Heart right ventricle (tissue), 16 donors: ENCODE data around the gene CCDC9B. TPM values are rescaled to one million over a fixed set of nuclear protein-coding genes. Genes with fewer than 3 reads are reported as not detected.

Source experiments
- ATAC-seq, 8 donors: fragments of 200-7000 bp; cut with Tn5 transposase; one replicate each; pipeline ENCODE4 v1.9.1; 2020; ENCODE audit warnings: mild to moderate bottlenecking in 8 of 8, moderate library complexity in 8 of 8, moderate number of reproducible peaks in 1 of 8
- DNase-seq, 2 donors: peaks; one replicate each; pipeline ENCODE4 v3.0.0-alpha.2; 2020
- H3K27ac ChIP-seq, 10 donors: fragments of 200-600 bp; sonication (generic) in 2 of 10; one replicate each; pipeline versions ENCODE4 v1.5.0 to v1.8.0; 2020 to 2022; ENCODE audit warnings: mild to moderate bottlenecking in 3 of 10
- H3K27me3 ChIP-seq, 7 donors: fragments of 200-600 bp; one replicate each; pipeline ENCODE4 v1.8.0; 2021 to 2022; ENCODE audit warnings: mild to moderate bottlenecking in 2 of 7
- H3K36me3 ChIP-seq, 9 donors: fragments of 200-600 bp; sonication (generic) in 1 of 9; one replicate each; pipeline versions ENCODE4 v1.5.0 to v1.8.0; 2020 to 2022; ENCODE audit warnings: mild to moderate bottlenecking in 2 of 9
- H3K4me1 ChIP-seq, 9 donors: fragments of 200-600 bp; sonication (generic) in 1 of 9; one replicate each; pipeline versions ENCODE4 v1.5.0 to v1.8.0; 2020 to 2022; ENCODE audit warnings: mild to moderate bottlenecking in 4 of 9
- H3K4me3 ChIP-seq, 10 donors: fragments of 200-600 bp; sonication (generic) in 2 of 10; one replicate each; pipeline versions ENCODE4 v1.5.0 to v1.8.0; 2020 to 2022; ENCODE audit warnings: mild to moderate bottlenecking in 7 of 10, moderate library complexity in 2 of 10
- H3K9me3 ChIP-seq, 11 donors: fragments of 200-600 bp in 10 of 11; sonication (generic) in 2 of 11; one replicate each; pipeline versions ENCODE4 v1.5.0 to v1.8.0; 2013 to 2022; ENCODE audit warnings: mild to moderate bottlenecking in 2 of 11, control low read depth in 1 of 11, moderate library complexity in 1 of 11
- WGBS, 2 donors: extraction: QIAGEN DNeasy Blood & Tissue Kit; methylation state at CpG; one replicate each; pipeline ENCODE4 v1.1.7; 2013; ENCODE audit warnings: inconsistent platforms in 1 of 2; 5-methylcytosine and 5-hydroxymethylcytosine counted together
- intact Hi-C, 10 donors: fragments of 100-400 bp; cut with DNase I; formaldehyde crosslinking; loops; one replicate each; pipeline versions ENCODE4 v1.11.1 to v1.14.2; 2022
- polyA plus RNA-seq, 2 donors: library from polyadenylated mRNA; stranded (reverse); fragments of 200-250 nt; gene quantifications; one replicate each; pipeline ENCODE4 v1.2.3, GENCODE V29; 2013
- total RNA-seq, 10 donors: library from RNA; stranded (reverse); fragmentation: NEBNext Ultra II Directional in 3 of 10; extraction: Animal tissue kit (Norgen Biotek cat#: 25700) in 3 of 10; gene quantifications; one replicate each; pipeline versions ENCODE4 v1.2.1 to v1.2.4, GENCODE V29; 2021 to 2023
- TF ChIP-seq, protein P1 (sequence below), 9 donors: fragments of 200-600 bp; sonication (generic) in 2 of 9; IDR thresholded peaks; one replicate each; pipeline versions ENCODE4 v1.5.0 to v1.8.0; 2021 to 2022; ENCODE audit warnings: antibody characterized with exemption in 9 of 9, mild to moderate bottlenecking in 5 of 9, moderate library complexity in 1 of 9
- donor health status: Arrhythmogenic right ventricular cardiomyopathy.
- donor health status: ischemic (EF 13 %, LVEDD 7.1; RV severe dilation, severe dysfunction).
- donor health status: healthy with polysubstance abuse.
- donor health status: DM: no; HTN: yes; CAD: no.
- donor health status: DM: no; HTN: no; CAD: no.
- donor health status: ischemic (EF 25% LVEDD 6.9; RV normal size, moderate dysfunction).
- donor health status: ischemic (EF 25% LVEDD 5.7; RV mildly dilated, moderate dysfunction).
- donor health status: healthy.
- donor health status: DM: yes; HTN: yes; CAD: no.
- donor health status: Ischemic cardiomyopathy.
- donor health status: ischemic (EF 35%, LVEDD 5.7; RV mildly dilated, moderate dysfunction).
- donor health status: nonischemic (EF 11% LVEDD 7.7; RV severe dilation, severe dysfunction).
- donor health status: DM: yes; HTN: yes; CAD: no.
- donor health status: PGD.
- donor health status: ischemic (EF 29% LVEDD 5.4; RV normal size, mild dysfunction).
- donor health status: nonischemic (EF 23%, LVEDD 6.1; RV moderate dilation, normal function).

Gene CCDC9B
- total and polyA plus RNA-seq, 12 donors = 13.0 to 190 (median 144) TPM

DNA sequence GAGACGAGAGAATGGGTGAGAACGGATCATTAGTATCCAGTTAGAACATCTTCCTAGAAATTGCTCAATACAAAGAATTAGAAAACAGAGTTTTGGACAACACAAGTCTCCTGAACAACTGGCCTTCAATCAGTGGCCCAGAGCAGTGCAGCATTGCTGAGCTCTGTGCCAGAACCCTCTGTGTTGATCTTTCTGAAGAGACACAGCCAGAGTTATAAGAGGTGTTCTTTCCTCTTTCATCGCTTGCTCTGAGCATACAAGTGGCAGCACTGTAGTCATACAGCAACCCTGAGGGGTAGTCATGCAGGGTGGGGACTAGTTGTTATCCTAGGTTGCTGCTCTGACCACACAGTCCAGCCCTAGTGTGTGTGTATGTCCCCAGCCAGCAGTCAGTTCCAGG, 45.7 kb upstream of the CCDC9B start:
- Histone ChIP-seq H3K36me3 (peaks cover 0 to 47% (median 4%) of the 10 kb centered on the region in 9 donors), H3K27ac (no peak overlapping the region), H3K27me3 (no peaks in the 10 kb centered on the region), H3K4me3 (no peak overlapping the region), H3K9me3 (no peaks in the 10 kb centered on the region), H3K4me1 (peaks cover 0 to 38% (median 12%) of the 10 kb centered on the region in 9 donors)
- intact Hi-C loops = no loop called here
- DNase-seq (no peak), ATAC-seq (no peak)
- TF ChIP-seq, protein P1, sequence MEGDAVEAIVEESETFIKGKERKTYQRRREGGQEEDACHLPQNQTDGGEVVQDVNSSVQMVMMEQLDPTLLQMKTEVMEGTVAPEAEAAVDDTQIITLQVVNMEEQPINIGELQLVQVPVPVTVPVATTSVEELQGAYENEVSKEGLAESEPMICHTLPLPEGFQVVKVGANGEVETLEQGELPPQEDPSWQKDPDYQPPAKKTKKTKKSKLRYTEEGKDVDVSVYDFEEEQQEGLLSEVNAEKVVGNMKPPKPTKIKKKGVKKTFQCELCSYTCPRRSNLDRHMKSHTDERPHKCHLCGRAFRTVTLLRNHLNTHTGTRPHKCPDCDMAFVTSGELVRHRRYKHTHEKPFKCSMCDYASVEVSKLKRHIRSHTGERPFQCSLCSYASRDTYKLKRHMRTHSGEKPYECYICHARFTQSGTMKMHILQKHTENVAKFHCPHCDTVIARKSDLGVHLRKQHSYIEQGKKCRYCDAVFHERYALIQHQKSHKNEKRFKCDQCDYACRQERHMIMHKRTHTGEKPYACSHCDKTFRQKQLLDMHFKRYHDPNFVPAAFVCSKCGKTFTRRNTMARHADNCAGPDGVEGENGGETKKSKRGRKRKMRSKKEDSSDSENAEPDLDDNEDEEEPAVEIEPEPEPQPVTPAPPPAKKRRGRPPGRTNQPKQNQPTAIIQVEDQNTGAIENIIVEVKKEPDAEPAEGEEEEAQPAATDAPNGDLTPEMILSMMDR (IDR thresholded peaks at IDR 0.05) = no peak
- 95 to 96% methylated on average over 3 of the region's 3 CpGs for WGBS, 2 donors

DNA sequence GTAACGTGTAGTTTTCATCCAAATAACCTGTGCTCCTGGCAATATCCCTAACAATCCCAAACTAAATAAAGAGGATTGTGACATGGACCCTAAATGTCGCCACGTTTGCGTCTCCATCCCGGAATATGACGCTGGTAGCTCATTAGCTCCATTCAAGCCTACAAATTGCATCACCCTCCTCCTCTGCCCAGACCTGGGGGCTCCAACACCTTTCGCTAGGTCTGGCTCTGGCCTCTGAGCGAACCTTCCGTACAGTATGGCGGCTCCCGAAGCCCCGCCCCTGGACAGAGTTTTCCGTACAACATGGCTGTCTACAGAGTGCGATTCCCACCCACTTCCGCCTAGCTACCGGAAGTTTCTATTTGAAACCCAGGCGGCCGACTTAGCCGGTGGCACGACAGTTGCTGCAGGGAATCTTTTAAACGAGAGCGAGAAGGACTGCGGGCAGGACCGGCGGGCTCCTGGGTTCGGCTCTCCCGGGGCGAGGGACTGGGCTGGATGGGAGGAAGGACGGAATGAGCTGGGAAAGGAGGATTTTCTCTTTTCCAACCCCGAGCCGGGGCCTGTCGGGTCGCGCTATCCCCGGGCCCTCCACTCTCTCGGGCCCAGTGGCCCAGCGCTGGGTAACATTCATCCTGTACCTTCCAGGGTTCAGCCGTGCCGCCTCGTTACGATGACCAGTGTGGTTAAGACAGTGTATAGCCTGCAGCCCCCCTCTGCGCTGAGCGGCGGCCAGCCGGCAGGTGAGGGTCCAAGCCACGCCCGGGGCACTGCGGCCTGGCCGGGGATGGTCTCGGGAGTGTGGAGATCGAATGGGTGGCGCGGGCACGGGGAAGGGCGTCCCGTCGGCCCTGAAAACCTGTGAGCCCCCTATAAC, 42.1 kb upstream of the CCDC9B start, which contains the start of gene KNSTRN:
TSS of gene KNSTRN (plus strand) at position 142 of the 877 bp plus-strand sequence. CDS start at position 257, 115 bp downstream.
- intact Hi-C loops = loop anchor here in 2 of 10 donors (1.0 to 2.0 kb wide), 2 partner anchors 22 kb away; partner anchors contain the start of gene IVD (in 2 of the 2)
- ATAC-seq (peak; percentile 96 to 99 (median 98)), DNase-seq (peak; percentile 88 to 94)
- H3K4me3 ChIP-seq = peak within 1 kb of the TSS; percentile 59 to 96 (median 85)
- H3K36me3 ChIP-seq = peaks cover 0 to 20% (median 0%) of the 10 kb centered on the region in 9 donors
- TF ChIP-seq, protein P1 (IDR thresholded peaks at IDR 0.05) = no peak
- H3K9me3 ChIP-seq = no peaks in the 10 kb centered on the region
- 3 to 4% methylated on average over 57 of the region's 57 CpGs for WGBS, 2 donors
- H3K27ac ChIP-seq = peak within 1 kb of the TSS in 8 of 10 donors; percentile 30 to 82 (median 48)
- peaks cover 0 to 37% (median 21%) of the 10 kb centered on the region in 9 donors for H3K4me1 ChIP-seq
- H3K27me3 ChIP-seq = no peaks in the 10 kb centered on the region

DNA sequence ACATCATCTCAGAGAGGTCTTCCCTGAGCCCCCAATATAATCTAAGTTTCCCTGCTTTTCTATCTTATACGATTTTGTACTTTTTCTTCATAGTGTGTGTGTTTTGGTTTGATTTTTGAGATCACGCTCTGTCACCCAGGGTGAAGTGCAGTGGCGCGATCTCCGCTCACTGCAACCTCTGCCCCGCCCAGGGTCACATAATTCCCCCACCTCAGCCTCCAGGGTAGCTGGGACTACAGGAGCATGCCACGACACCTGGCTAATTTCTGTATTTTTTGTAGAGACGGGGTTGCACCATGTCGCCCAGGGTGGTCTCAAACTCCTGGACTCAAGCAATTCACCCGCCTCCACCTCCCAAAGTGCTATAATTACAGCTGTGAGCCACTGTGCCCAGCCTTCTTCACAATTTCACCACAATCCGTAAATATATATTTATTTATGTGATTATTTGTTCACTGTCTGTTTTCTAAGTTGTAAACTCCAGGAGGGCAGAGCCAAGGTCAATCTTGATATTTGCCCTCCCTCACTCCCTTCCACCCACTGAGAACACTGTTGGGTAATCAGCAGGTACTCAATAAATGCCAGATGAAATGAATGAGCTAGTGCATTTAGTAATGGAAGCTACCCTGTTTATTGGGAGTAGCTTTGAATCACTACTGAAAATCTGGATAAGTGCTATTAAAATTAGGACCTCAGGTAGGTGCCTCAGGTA, 41.2 kb upstream of the CCDC9B start:
- 93 to 94% methylated on average over 11 of the region's 11 CpGs for WGBS, 2 donors
- ATAC-seq (no peak), DNase-seq (no peak)
- Histone ChIP-seq H3K36me3 (peaks cover 0 to 11% (median 0%) of the 10 kb centered on the region in 9 donors), H3K27ac (peak overlapping the region in 6 of 10 donors; percentile 33 to 82 (median 54)), H3K4me3 (peak overlapping the region in 3 of 10 donors; percentile 80 to 95 (median 85)), H3K27me3 (no peaks in the 10 kb centered on the region), H3K4me1 (peaks cover 0 to 37% (median 21%) of the 10 kb centered on the region in 9 donors), H3K9me3 (no peaks in the 10 kb centered on the region)
- intact Hi-C loops = loop anchor here in 2 of 10 donors (1.0 to 2.0 kb wide), 2 partner anchors 23 kb away; partner anchors contain the start of gene IVD (in 2 of the 2)
- TF ChIP-seq, protein P1 (IDR thresholded peaks at IDR 0.05) = no peak

DNA sequence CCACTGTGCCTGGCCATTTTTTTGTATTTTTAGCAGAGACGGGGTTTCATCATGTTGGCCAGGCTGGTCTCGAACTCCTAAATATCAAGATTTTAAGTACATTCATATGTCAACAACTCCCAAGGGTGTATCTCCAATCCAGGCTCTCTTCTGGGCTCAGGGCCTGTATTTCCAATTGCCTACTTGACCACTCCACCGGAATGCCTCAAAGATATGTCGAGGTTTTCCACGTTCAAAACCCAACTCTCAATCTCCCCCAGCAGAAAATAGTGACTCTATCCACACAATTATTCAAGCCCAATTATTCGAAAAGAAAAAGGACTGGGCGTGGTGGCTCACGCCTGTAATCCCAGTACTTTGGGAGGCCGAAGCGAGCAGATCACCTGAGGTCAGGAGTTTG, 39.9 kb upstream of the CCDC9B start:
- TF ChIP-seq, protein P1 (IDR thresholded peaks at IDR 0.05) = no peak
- Histone ChIP-seq H3K36me3 (no peaks in the 10 kb centered on the region), H3K4me3 (no peak overlapping the region), H3K27ac (peak overlapping the region in 7 of 10 donors; percentile 42 to 78 (median 65)), H3K4me1 (peaks cover 0 to 37% (median 21%) of the 10 kb centered on the region in 9 donors), H3K9me3 (no peaks in the 10 kb centered on the region), H3K27me3 (no peaks in the 10 kb centered on the region)
- DNase-seq (no peak), ATAC-seq (no peak)
- intact Hi-C loops = no loop called here
- WGBS, 2 donors = 95 to 97% methylated on average over 10 of the region's 10 CpGs
